ENCODE data around the gene PTGFRN. TPM values are rescaled to one million over a fixed set of nuclear protein-coding genes. Genes with fewer than 3 reads are reported as not detected.
A peak's percentile ranks its signal among the peaks of the same experiment; 100 is the strongest.

Gene PTGFRN
- total RNA-seq, 1 donor from 2014 or later: 81.5 TPM

- no peak for DNase-seq
- peak; percentile 43 for ATAC-seq (ENCODE audit: poor library complexity)
- intact Hi-C loops (cut with DNase I): no loop called here
Observed at GRCh38 chr1:117009132-117009531, 99.4 kb downstream of the PTGFRN start.

- no peak for ATAC-seq (ENCODE audit: poor library complexity)
- DNase-seq: no peak
- intact Hi-C loops (cut with DNase I): no loop called here
Observed at GRCh38 chr1:117010310-117010969, 100.7 kb downstream of the PTGFRN start.

GRCh38 chr1:117011334-117011733 lies 101.6 kb downstream of the PTGFRN start:
- intact Hi-C loops (cut with DNase I): no loop called here
- ATAC-seq (ENCODE audit: poor library complexity) (no peak), DNase-seq (no peak)

GRCh38 chr1:117013309-117013858 lies 103.7 kb downstream of the PTGFRN start:
- DNase-seq (no peak), ATAC-seq (ENCODE audit: poor library complexity) (no peak)
- intact Hi-C loops (cut with DNase I): no loop called here

GRCh38 chr1:117014209-117014608 lies 104.5 kb downstream of the PTGFRN start:
- ATAC-seq (ENCODE audit: poor library complexity): no peak

GRCh38 chr1:117015724-117016123 lies 106.0 kb downstream of the PTGFRN start:
- no peak for DNase-seq
- ATAC-seq (ENCODE audit: poor library complexity): no peak
- intact Hi-C loops (cut with DNase I): no loop called here

More at GRCh38 chr1:117014209-117014608, 104.5 kb downstream of the PTGFRN start:
- intact Hi-C loops (cut with DNase I): no loop called here
- DNase-seq: no peak

GRCh38 chr1:117017062-117017461 lies 107.3 kb downstream of the PTGFRN start:
- no peak for ATAC-seq (ENCODE audit: poor library complexity)
- no peak for DNase-seq
- intact Hi-C loops (cut with DNase I): no loop called here

- intact Hi-C loops (cut with DNase I): no loop called here
Observed at GRCh38 chr1:117017648-117018047, 107.9 kb downstream of the PTGFRN start.

GRCh38 chr1:117020526-117021156 lies 110.9 kb downstream of the PTGFRN start:
- no peak for DNase-seq

More at GRCh38 chr1:117017648-117018047, 107.9 kb downstream of the PTGFRN start:
- ATAC-seq (ENCODE audit: poor library complexity) (peak; percentile 79), DNase-seq (peak; percentile 50)

GRCh38 chr1:117022114-117022513 lies 112.4 kb downstream of the PTGFRN start:
- intact Hi-C loops (cut with DNase I): no loop called here
- ATAC-seq (ENCODE audit: poor library complexity): no peak
- DNase-seq: no peak

More at GRCh38 chr1:117020526-117021156, 110.9 kb downstream of the PTGFRN start:
- ATAC-seq (ENCODE audit: poor library complexity): no peak
- intact Hi-C loops (cut with DNase I): no loop called here

GRCh38 chr1:117025568-117025967 lies 115.9 kb downstream of the PTGFRN start:
- ATAC-seq (ENCODE audit: poor library complexity) (no peak), DNase-seq (no peak)
- intact Hi-C loops (cut with DNase I): no loop called here

- intact Hi-C loops (cut with DNase I): no loop called here
- no peak for DNase-seq
- peak; percentile 29 for ATAC-seq (ENCODE audit: poor library complexity)
Observed at GRCh38 chr1:117026361-117026760, 116.6 kb downstream of the PTGFRN start.

- no peak for ATAC-seq (ENCODE audit: poor library complexity)
- intact Hi-C loops (cut with DNase I): no loop called here
Observed at GRCh38 chr1:117029685-117030084, 120.0 kb downstream of the PTGFRN start.

GRCh38 chr1:117030271-117030877 lies 120.7 kb downstream of the PTGFRN start:
- no peak for ATAC-seq (ENCODE audit: poor library complexity)
- intact Hi-C loops (cut with DNase I): no loop called here
- no peak for DNase-seq

More at GRCh38 chr1:117029685-117030084, 120.0 kb downstream of the PTGFRN start:
- DNase-seq: no peak

- ATAC-seq (ENCODE audit: poor library complexity) (no peak), DNase-seq (no peak)
- intact Hi-C loops (cut with DNase I): no loop called here
Observed at GRCh38 chr1:117032266-117032665, 122.5 kb downstream of the PTGFRN start.

- intact Hi-C loops (cut with DNase I): no loop called here
- DNase-seq (no peak), ATAC-seq (ENCODE audit: poor library complexity) (peak; percentile 10)
Observed at GRCh38 chr1:117032681-117033539, 123.2 kb downstream of the PTGFRN start.

- DNase-seq (no peak), ATAC-seq (ENCODE audit: poor library complexity) (no peak)
- intact Hi-C loops (cut with DNase I): no loop called here
Observed at GRCh38 chr1:117033772-117034171, 124.1 kb downstream of the PTGFRN start.

- DNase-seq (no peak), ATAC-seq (ENCODE audit: poor library complexity) (no peak)
- intact Hi-C loops (cut with DNase I): no loop called here
Observed at GRCh38 chr1:117034791-117035290, 125.1 kb downstream of the PTGFRN start.
